ENCODE results near the gene ITGA7. TPM values are rescaled to one million over a fixed set of nuclear protein-coding genes. Genes with fewer than 3 reads are reported as not detected.

The ITGA7 gene
- total and polyA plus RNA-seq, 2 of the 4 experiments (the other 2 are of a cell fraction) = 3.9 to 15.7 TPM

- Histone ChIP-seq H3K9ac (ENCODE audit: low read depth, low read length) (no peak overlapping the region), H3K79me1 (ENCODE audit: low read depth in 1 of 2, low read length in 2 of 2) (no peaks in the 10 kb centered on the region), H3K56ac (ENCODE audit: extremely low read depth, insufficient read depth, low read length) (no peak overlapping the region), H3K27ac (ENCODE audit: insufficient read depth, low read length) (no peak overlapping the region), H4K8ac (ENCODE audit: low read depth in 2 of 2, low read length in 2 of 2) (no peak overlapping the region), H3K27me3 (ENCODE audit: control insufficient read depth, insufficient read depth, low read length) (peaks cover 12% of the 10 kb centered on the region), H3K9me1 (ENCODE audit: insufficient read depth, low read length) (no peaks in the 10 kb centered on the region), H4K5ac (ENCODE audit: low read depth, low read length) (no peak overlapping the region), H3K23ac (ENCODE audit: low read depth, low read length) (no peak overlapping the region), H2AK5ac (ENCODE audit: low read depth, low read length) (no peak overlapping the region), H3K4me1 (ENCODE audit: control insufficient read depth, insufficient read depth, low read length) (no peaks in the 10 kb centered on the region), H4K91ac (ENCODE audit: insufficient read depth, low read depth, low read length) (no peak overlapping the region), H2BK20ac (ENCODE audit: low read depth, low read length) (no peak overlapping the region), H3K4ac (ENCODE audit: low read depth, low read length) (no peak overlapping the region), H3K18ac (ENCODE audit: low read depth, low read length) (no peak overlapping the region), H3K4me2 (ENCODE audit: low read depth, low read length) (no peak overlapping the region), H3K14ac (replicated peaks; ENCODE audit: low read depth, low read length) (no peak overlapping the region), H4K20me1 (ENCODE audit: insufficient read depth, low read length) (no peaks in the 10 kb centered on the region), H2BK15ac (ENCODE audit: low read depth, low read length) (no peak overlapping the region), H3K4me3 (ENCODE audit: insufficient read depth, low read depth, low read length) (no peak overlapping the region), H2BK120ac (ENCODE audit: low read depth, low read length) (no peak overlapping the region), H2AK9ac (replicated peaks; ENCODE audit: low read depth, low read length, poor library complexity) (no peak overlapping the region), H2AFZ (replicated peaks; ENCODE audit: low read length, poor library complexity) (no peak overlapping the region), H3K9me3 (ENCODE audit: control insufficient read depth, insufficient read depth, low read length) (no peaks in the 10 kb centered on the region), H3K36me3 (ENCODE audit: control insufficient read depth, insufficient read depth, low read length) (no peaks in the 10 kb centered on the region), H2BK5ac (ENCODE audit: low read depth, low read length, poor library complexity, severe bottlenecking) (no peak overlapping the region)
- DNase-seq = no peak
- dilution Hi-C loops (cut with HindIII; ENCODE audit: low sequenced_read_pairs, unreplicated experiment) (no loop called here), intact Hi-C loops (cut with micrococcal nuclease) (no loop called here), in situ Hi-C loops (cut with MboI; ENCODE audit: low sequenced_read_pairs) (no loop called here)
- BruUV-seq (replicated peaks) = no TSS peak
- no peak for ATAC-seq (ENCODE audit: low read depth)
- ChIA-PET POLR2A (ENCODE audit: unreplicated experiment) (no interaction called here), CTCF (no interaction called here)
- TF ChIP-seq RAD21 (IDR thresholded peaks at IDR 0.05; ENCODE audit: low read length) = no peak
- no peak for TF ChIP-seq RCOR1 (IDR thresholded peaks at IDR 0.05; ENCODE audit: insufficient replicate concordance, low read length)
- no peak for TF ChIP-seq NFE2L2 (IDR thresholded peaks at IDR 0.05; ENCODE audit: low read depth, low read length)
- TF ChIP-seq, protein P1, sequence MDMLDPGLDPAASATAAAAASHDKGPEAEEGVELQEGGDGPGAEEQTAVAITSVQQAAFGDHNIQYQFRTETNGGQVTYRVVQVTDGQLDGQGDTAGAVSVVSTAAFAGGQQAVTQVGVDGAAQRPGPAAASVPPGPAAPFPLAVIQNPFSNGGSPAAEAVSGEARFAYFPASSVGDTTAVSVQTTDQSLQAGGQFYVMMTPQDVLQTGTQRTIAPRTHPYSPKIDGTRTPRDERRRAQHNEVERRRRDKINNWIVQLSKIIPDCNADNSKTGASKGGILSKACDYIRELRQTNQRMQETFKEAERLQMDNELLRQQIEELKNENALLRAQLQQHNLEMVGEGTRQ (IDR thresholded peaks at IDR 0.05; ENCODE audit: low read depth, low read length) = no peak
- no peak for TF ChIP-seq CEBPB (IDR thresholded peaks at IDR 0.05; ENCODE audit: low read depth, low read length)
- TF ChIP-seq, protein P2, sequence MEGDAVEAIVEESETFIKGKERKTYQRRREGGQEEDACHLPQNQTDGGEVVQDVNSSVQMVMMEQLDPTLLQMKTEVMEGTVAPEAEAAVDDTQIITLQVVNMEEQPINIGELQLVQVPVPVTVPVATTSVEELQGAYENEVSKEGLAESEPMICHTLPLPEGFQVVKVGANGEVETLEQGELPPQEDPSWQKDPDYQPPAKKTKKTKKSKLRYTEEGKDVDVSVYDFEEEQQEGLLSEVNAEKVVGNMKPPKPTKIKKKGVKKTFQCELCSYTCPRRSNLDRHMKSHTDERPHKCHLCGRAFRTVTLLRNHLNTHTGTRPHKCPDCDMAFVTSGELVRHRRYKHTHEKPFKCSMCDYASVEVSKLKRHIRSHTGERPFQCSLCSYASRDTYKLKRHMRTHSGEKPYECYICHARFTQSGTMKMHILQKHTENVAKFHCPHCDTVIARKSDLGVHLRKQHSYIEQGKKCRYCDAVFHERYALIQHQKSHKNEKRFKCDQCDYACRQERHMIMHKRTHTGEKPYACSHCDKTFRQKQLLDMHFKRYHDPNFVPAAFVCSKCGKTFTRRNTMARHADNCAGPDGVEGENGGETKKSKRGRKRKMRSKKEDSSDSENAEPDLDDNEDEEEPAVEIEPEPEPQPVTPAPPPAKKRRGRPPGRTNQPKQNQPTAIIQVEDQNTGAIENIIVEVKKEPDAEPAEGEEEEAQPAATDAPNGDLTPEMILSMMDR (conservative IDR thresholded peaks at IDR 0.05; ENCODE audit: low read depth, low read length) = no peak
- TF ChIP-seq POLR2A (IDR thresholded peaks at IDR 0.05; ENCODE audit: low read depth, low read length) = no peak
Measured at GRCh38 chr12:55687746-55688145, 20.0 kb downstream of the ITGA7 start.

Data from IMR-90 (cell line).